IPS-15b (cell line): ENCODE results near the gene CDC73.
"Not testable (repeated sequence)": the region's sequence is repeated elsewhere in the genome, so short reads cannot be mapped to it uniquely, and the experiment has no call there.

Source experiments
- H3K27me3 ChIP-seq: one replicate; pipeline ENCODE4 v1.6.1; 2013; ENCODE audit warnings: low read length; ENCODE audit not compliant: control insufficient read depth, insufficient read depth
- H3K36me3 ChIP-seq: one replicate; pipeline ENCODE4 v1.6.1; 2013; ENCODE audit warnings: low read length; ENCODE audit not compliant: control insufficient read depth, insufficient read depth
- H3K4me1 ChIP-seq: one replicate; pipeline ENCODE4 v1.6.1; 2013; ENCODE audit warnings: mild to moderate bottlenecking, low read length; ENCODE audit not compliant: control insufficient read depth, insufficient read depth
- H3K4me3 ChIP-seq: one replicate; pipeline ENCODE4 v1.5.1; 2013; ENCODE audit warnings: low read depth, low read length
- H3K9ac ChIP-seq: one replicate; pipeline ENCODE4 v1.6.1; 2013; ENCODE audit warnings: low read depth, mild to moderate bottlenecking, low read length
- H3K9me3 ChIP-seq: one replicate; pipeline ENCODE4 v1.6.1; 2013; ENCODE audit warnings: mild to moderate bottlenecking, low read length; ENCODE audit not compliant: control insufficient read depth, insufficient read depth

Gene CDC73

GRCh38 chr1:193115629-193116227 lies 6.1 kb upstream of the CDC73 start:
- Histone ChIP-seq H3K9me3 (no peaks in the 10 kb centered on the region), H3K36me3 (no peaks in the 10 kb centered on the region), H3K4me1 (peaks cover 14% of the 10 kb centered on the region), H3K9ac (no peak overlapping the region), H3K4me3 (no peak overlapping the region), H3K27me3 (peaks cover 10% of the 10 kb centered on the region)

- Histone ChIP-seq H3K27me3 (peaks cover 13% of the 10 kb centered on the region), H3K4me1 (peaks cover 14% of the 10 kb centered on the region)
- not testable (repeated sequence) for H3K9me3 ChIP-seq, H3K36me3 ChIP-seq, H3K4me3 ChIP-seq, H3K9ac ChIP-seq
Observed at GRCh38 chr1:193117167-193117566, 4.7 kb upstream of the CDC73 start.

- Histone ChIP-seq H3K9me3 (no peaks in the 10 kb centered on the region), H3K36me3 (no peaks in the 10 kb centered on the region), H3K4me1 (peaks cover 11% of the 10 kb centered on the region), H3K27me3 (peaks cover 13% of the 10 kb centered on the region), H3K9ac (no peak overlapping the region), H3K4me3 (no peak overlapping the region)
Observed at GRCh38 chr1:193118194-193118593, 3.6 kb upstream of the CDC73 start.

- H3K9ac ChIP-seq: no peak overlapping the region
- H3K27me3 ChIP-seq: peaks cover 13% of the 10 kb centered on the region
- no peaks in the 10 kb centered on the region for H3K36me3 ChIP-seq
- no peaks in the 10 kb centered on the region for H3K9me3 ChIP-seq
- H3K4me1 ChIP-seq: peaks cover 6% of the 10 kb centered on the region
- no peak overlapping the region for H3K4me3 ChIP-seq
Observed at GRCh38 chr1:193118803-193119730, 2.8 kb upstream of the CDC73 start.

- H3K4me1 ChIP-seq: peaks cover 2% of the 10 kb centered on the region
- peaks cover 8% of the 10 kb centered on the region for H3K36me3 ChIP-seq
- H3K9ac ChIP-seq: no peak overlapping the region
- peak overlapping the region; percentile 92 for H3K4me3 ChIP-seq
- no peaks in the 10 kb centered on the region for H3K9me3 ChIP-seq
- peaks cover 13% of the 10 kb centered on the region for H3K27me3 ChIP-seq
Observed at GRCh38 chr1:193120604-193121166, 1.1 kb upstream of the CDC73 start.

- no peaks in the 10 kb centered on the region for H3K9me3 ChIP-seq
- H3K4me1 ChIP-seq: no peaks in the 10 kb centered on the region
- peaks cover 13% of the 10 kb centered on the region for H3K27me3 ChIP-seq
- peak overlapping the region; percentile 92 for H3K4me3 ChIP-seq
- peak overlapping the region; percentile 1 for H3K9ac ChIP-seq
- H3K36me3 ChIP-seq: peaks cover 10% of the 10 kb centered on the region
Observed at GRCh38 chr1:193123751-193124150, 1.9 kb downstream of the CDC73 start.

GRCh38 chr1:193125369-193125768 lies 3.5 kb downstream of the CDC73 start:
- H3K4me1 ChIP-seq: no peaks in the 10 kb centered on the region
- H3K4me3 ChIP-seq: no peak overlapping the region
- H3K9ac ChIP-seq: no peak overlapping the region
- peaks cover 6% of the 10 kb centered on the region for H3K27me3 ChIP-seq
- H3K36me3 ChIP-seq: peaks cover 14% of the 10 kb centered on the region
- H3K9me3 ChIP-seq: no peaks in the 10 kb centered on the region

GRCh38 chr1:193131266-193131860 lies 9.5 kb downstream of the CDC73 start:
- Histone ChIP-seq H3K9ac (no peak overlapping the region), H3K27me3 (no peaks in the 10 kb centered on the region), H3K9me3 (no peaks in the 10 kb centered on the region), H3K4me1 (no peaks in the 10 kb centered on the region), H3K4me3 (no peak overlapping the region), H3K36me3 (peaks cover 23% of the 10 kb centered on the region)

- Histone ChIP-seq H3K27me3 (no peaks in the 10 kb centered on the region), H3K36me3 (peaks cover 8% of the 10 kb centered on the region), H3K4me3 (no peak overlapping the region), H3K9ac (no peak overlapping the region), H3K9me3 (no peaks in the 10 kb centered on the region), H3K4me1 (peaks cover 4% of the 10 kb centered on the region)
Observed at GRCh38 chr1:193140254-193140653, 18.4 kb downstream of the CDC73 start.

- Histone ChIP-seq H3K9ac (no peak overlapping the region), H3K9me3 (no peaks in the 10 kb centered on the region), H3K27me3 (no peaks in the 10 kb centered on the region), H3K36me3 (peaks cover 5% of the 10 kb centered on the region), H3K4me1 (peaks cover 4% of the 10 kb centered on the region), H3K4me3 (no peak overlapping the region)
Observed at GRCh38 chr1:193141804-193142203, 20.0 kb downstream of the CDC73 start.

GRCh38 chr1:193142409-193142808 lies 20.6 kb downstream of the CDC73 start:
- Histone ChIP-seq H3K27me3 (no peaks in the 10 kb centered on the region), H3K9me3 (no peaks in the 10 kb centered on the region), H3K36me3 (peaks cover 5% of the 10 kb centered on the region), H3K9ac (no peak overlapping the region), H3K4me3 (no peak overlapping the region), H3K4me1 (peaks cover 4% of the 10 kb centered on the region)
